WTC11 (cell line): Measurements from ENCODE around the gene MYH10. TPM values are rescaled to one million over a fixed set of nuclear protein-coding genes. Genes with fewer than 3 reads are reported as not detected.

ENCODE experiments used
- ATAC-seq: fragments of 200-7000 bp; cut with Tn5 transposase; 2 replicates; pipeline ENCODE4 v1.10.0; 2021; ENCODE audit warnings: mild to moderate bottlenecking, moderate library complexity
- CTCF ChIA-PET: fragments of 300-600 bp; sonication (Branson Sonifier 250); formaldehyde crosslinking; loops from one replicate; lab custom pipeline; 2021; ENCODE audit warnings: antibody characterized with exemption; lab: Charles Lee
- POLR2A ChIA-PET: fragments of 350-600 bp; sonication (Branson Sonifier 250); formaldehyde crosslinking; loops from one replicate; lab custom pipeline; 2021; ENCODE audit warnings: antibody characterized with exemption; lab: Charles Lee
- DNase-seq: peaks from one replicate; pipeline ENCODE4 v3.0.0; 2021; ENCODE audit warnings: low spot score
- H3K27ac Mint-ChIP-seq: 2 replicates; pipeline ENCODE4 v1.8.0; 2021; ENCODE audit warnings: mixed read lengths
- H3K27me3 Mint-ChIP-seq: 2 replicates; pipeline ENCODE4 v1.8.0; 2021; ENCODE audit warnings: low read depth, mild to moderate bottlenecking, moderate library complexity, mixed read lengths
- H3K36me3 Mint-ChIP-seq: 2 replicates; pipeline ENCODE4 v1.8.0; 2021; ENCODE audit warnings: mixed read lengths
- H3K4me1 Mint-ChIP-seq: 2 replicates; pipeline ENCODE4 v1.8.0; 2022; ENCODE audit warnings: mixed read lengths
- H3K4me3 Mint-ChIP-seq: 2 replicates; pipeline ENCODE4 v1.8.0; 2021; ENCODE audit warnings: mild to moderate bottlenecking, moderate library complexity, mixed read lengths
- H3K9me3 Mint-ChIP-seq: 2 replicates; pipeline ENCODE4 v1.8.0; 2021; ENCODE audit warnings: mixed read lengths
- ATF2 ChIP-seq: sonication (generic); formaldehyde crosslinking; IDR thresholded peaks from 2 replicates; pipeline ENCODE4 v1.8.1; 2022; ENCODE audit warnings: low read depth, missing genetic modification reagents, borderline replicate concordance
- FOXK1 ChIP-seq: sonication (generic); formaldehyde crosslinking; IDR thresholded peaks from 2 replicates; pipeline ENCODE4 v1.8.0; 2022; ENCODE audit warnings: mild to moderate bottlenecking, moderate library complexity, missing genetic modification reagents
- FOXP1 ChIP-seq: sonication (generic); formaldehyde crosslinking; IDR thresholded peaks from 2 replicates; pipeline ENCODE4 v1.8.0; 2022; ENCODE audit warnings: missing genetic modification reagents, mild to moderate bottlenecking, moderate library complexity, borderline replicate concordance
- FOXP4 ChIP-seq: sonication (generic); formaldehyde crosslinking; IDR thresholded peaks from 2 replicates; pipeline ENCODE4 v1.8.0; 2022; ENCODE audit warnings: mild to moderate bottlenecking, missing genetic modification reagents
- GABPB1 ChIP-seq: sonication (generic); formaldehyde crosslinking; IDR thresholded peaks from 2 replicates; pipeline ENCODE4 v1.8.1; 2023; ENCODE audit warnings: mild to moderate bottlenecking, missing genetic modification reagents
- JAZF1 ChIP-seq: fragments of 250-450 bp; sonication (Bioruptor Pico); IDR thresholded peaks from 2 replicates; pipeline ENCODE4 v1.9.0; 2021; ENCODE audit warnings: moderate library complexity, mild to moderate bottlenecking, inconsistent platforms
- NFYB ChIP-seq: sonication (generic); formaldehyde crosslinking; conservative IDR thresholded peaks from 2 replicates; pipeline ENCODE4 v1.8.0; 2022; ENCODE audit warnings: low read depth, missing genetic modification reagents
- NR2C2 ChIP-seq: sonication (generic); formaldehyde crosslinking; IDR thresholded peaks from 2 replicates; pipeline ENCODE4 v1.8.0; 2022; ENCODE audit warnings: mild to moderate bottlenecking, missing genetic modification reagents
- STAT6 ChIP-seq: sonication (generic); formaldehyde crosslinking; conservative IDR thresholded peaks from 2 replicates; pipeline ENCODE4 v1.8.1; 2023; ENCODE audit warnings: mild to moderate bottlenecking, low read depth, missing genetic modification reagents, moderate library complexity
- ZMAT4 ChIP-seq: fragments of 250-450 bp; sonication (Bioruptor Pico); IDR thresholded peaks from 2 replicates; pipeline ENCODE4 v1.9.0; 2021; ENCODE audit warnings: mild to moderate bottlenecking
- ZNF281 ChIP-seq: sonication (generic); formaldehyde crosslinking; IDR thresholded peaks from 2 replicates; pipeline ENCODE4 v1.8.0; 2023; ENCODE audit warnings: mild to moderate bottlenecking, missing genetic modification reagents
- ZNF512 ChIP-seq: sonication (generic); formaldehyde crosslinking; IDR thresholded peaks from 2 replicates; pipeline ENCODE4 v1.8.1; 2022; ENCODE audit warnings: missing genetic modification reagents, borderline replicate concordance
- total RNA-seq: library from RNA; stranded (reverse); gene quantifications from 3 replicates; pipeline ENCODE4 v1.2.3, GENCODE V29; 2021

The MYH10 gene
- total RNA-seq, 1 experiment from 2014 or later: 231 TPM

GRCh38 chr17:8472663-8473062, 157.9 kb downstream of the MYH10 start (continued):
- no peak for TF ChIP-seq ZMAT4 (CRISPR knock-in tag)
- no peak for TF ChIP-seq JAZF1 (CRISPR knock-in tag)
- no peak for TF ChIP-seq STAT6 (CRISPR knock-in tag)
- TF ChIP-seq FOXP4: no peak
- no peak for TF ChIP-seq ATF2 (CRISPR knock-in tag)
- no peak for TF ChIP-seq GABPB1 (CRISPR knock-in tag)
- TF ChIP-seq, all 79 proteins: peak for 0

- no peak overlapping the region for H3K4me3 Mint-ChIP-seq
- H3K27ac Mint-ChIP-seq: peak overlapping the region; percentile 97; the same call in 1 of the 2 replicates
- peaks cover 33% of the 10 kb centered on the region for H3K36me3 Mint-ChIP-seq
- ChIA-PET POLR2A (interaction anchor here (1.9 kb wide), 1 partner anchor 35 kb away, joined by 4 read pairs; the partner anchor contains the start of gene NDEL1), CTCF (interaction anchor here (2.0 to 3.8 kb wide), 2 partner anchors 275 to 315 kb away, joined by 9 to 15 read pairs; no protein-coding TSS in a partner anchor)
- no peaks in the 10 kb centered on the region for H3K27me3 Mint-ChIP-seq
- no peaks in the 10 kb centered on the region for H3K4me1 Mint-ChIP-seq
- H3K9me3 Mint-ChIP-seq: no peaks in the 10 kb centered on the region
- no peak for TF ChIP-seq ZNF512 (CRISPR knock-in tag)
- ATAC-seq (no peak), DNase-seq (no peak)
Measured at GRCh38 chr17:8470447-8471047, 160.0 kb downstream of the MYH10 start.

- DNase-seq: no peak
- Mint-ChIP-seq H3K27ac (peak overlapping the region; percentile 26; the same call in 1 of the 2 replicates), H3K36me3 (peaks cover 27% of the 10 kb centered on the region)
Measured at GRCh38 chr17:8469964-8470363, 160.6 kb downstream of the MYH10 start.

More at GRCh38 chr17:8469964-8470363, 160.6 kb downstream of the MYH10 start:
- no peaks in the 10 kb centered on the region for H3K27me3 Mint-ChIP-seq
- no peak overlapping the region for H3K4me3 Mint-ChIP-seq
- no peaks in the 10 kb centered on the region for H3K9me3 Mint-ChIP-seq
- no peak for TF ChIP-seq FOXK1 (CRISPR knock-in tag)
- TF ChIP-seq NR2C2 (CRISPR knock-in tag): no peak
- TF ChIP-seq ZNF281 (CRISPR knock-in tag): no peak
- TF ChIP-seq NFYB: no peak
- no peak for TF ChIP-seq FOXP1 (CRISPR knock-in tag)
- POLR2A ChIA-PET: interaction anchor here (0.7 to 1.9 kb wide), 2 partner anchors 34 to 83 kb away, joined by 4 read pairs; partner anchors contain the start of gene NDEL1
- CTCF ChIA-PET: interaction anchor here (0.7 to 3.8 kb wide), 3 partner anchors 60 to 316 kb away, joined by 3 to 15 read pairs (median 9); no protein-coding TSS in a partner anchor
- no peak for ATAC-seq
- H3K4me1 Mint-ChIP-seq: 0 out of 2 replicates have a peak, but pooled peaks cover 5% of the 10 kb centered on the region
